Measurements from ENCODE around the gene DECR2.

DECR2 gene

GRCh38 chr16:391885-392335 lies 9.8 kb upstream of the DECR2 start:
- H3K4me3 ChIP-seq (ENCODE audit: low read depth, low read length): no peak overlapping the region
- peak; percentile 87 for TF ChIP-seq CTCF (IDR thresholded peaks at IDR 0.05; ENCODE audit: insufficient read depth, low read depth, low read length, missing control alignments)
- peak; percentile 75 for DNase-seq (ENCODE audit: low read depth)

- no peak overlapping the region for H3K4me3 ChIP-seq (ENCODE audit: low read depth, low read length)
- no peak for TF ChIP-seq CTCF (IDR thresholded peaks at IDR 0.05; ENCODE audit: insufficient read depth, low read depth, low read length, missing control alignments)
- DNase-seq (ENCODE audit: low read depth): peak; percentile 50
Measured at GRCh38 chr16:392450-393030, 9.1 kb upstream of the DECR2 start.

- TF ChIP-seq CTCF (IDR thresholded peaks at IDR 0.05; ENCODE audit: insufficient read depth, low read depth, low read length, missing control alignments): no peak
- H3K4me3 ChIP-seq (ENCODE audit: low read depth, low read length): peak overlapping the region; percentile 69
- no peak for DNase-seq (ENCODE audit: low read depth)
Measured at GRCh38 chr16:396199-396598, 5.5 kb upstream of the DECR2 start.

GRCh38 chr16:396605-397004 lies 5.1 kb upstream of the DECR2 start:
- peak overlapping the region; percentile 69 for H3K4me3 ChIP-seq (ENCODE audit: low read depth, low read length)
- peak; percentile 59 for DNase-seq (ENCODE audit: low read depth)

GRCh38 chr16:397135-397661 lies 4.5 kb upstream of the DECR2 start, which contains the start of gene NME4:
Gene NME4 (plus strand): TSS chr16:397199. CDS start chr16:397223, 24 bp downstream.
- no peak for TF ChIP-seq CTCF (IDR thresholded peaks at IDR 0.05; ENCODE audit: insufficient read depth, low read depth, low read length, missing control alignments)
- peak within 1 kb of the TSS; percentile 69 for H3K4me3 ChIP-seq (ENCODE audit: low read depth, low read length)
- DNase-seq (ENCODE audit: low read depth): peak; percentile 58

More at GRCh38 chr16:396605-397004, 5.1 kb upstream of the DECR2 start:
- no peak for TF ChIP-seq CTCF (IDR thresholded peaks at IDR 0.05; ENCODE audit: insufficient read depth, low read depth, low read length, missing control alignments)

- DNase-seq (ENCODE audit: low read depth): no peak
- no peak overlapping the region for H3K4me3 ChIP-seq (ENCODE audit: low read depth, low read length)
- TF ChIP-seq CTCF (IDR thresholded peaks at IDR 0.05; ENCODE audit: insufficient read depth, low read depth, low read length, missing control alignments): no peak
Measured at GRCh38 chr16:397736-398332, 3.9 kb upstream of the DECR2 start.
